K562 (cell line): ENCODE data around the gene MVD. TPM values are rescaled to one million over a fixed set of nuclear protein-coding genes. Genes with fewer than 3 reads are reported as not detected.

Source experiments
- ARHGAP35 ChIP-seq: fragments of 450-650 bp; IDR thresholded peaks from 2 replicates; pipeline ENCODE4 v1.6.1; 2018; ENCODE audit not compliant: partially characterized antibody
- DACH1 ChIP-seq: fragments of 450-650 bp; IDR thresholded peaks from 2 replicates; pipeline ENCODE4 v1.6.1; 2018; ENCODE audit not compliant: partially characterized antibody
- DPF2 ChIP-seq: fragments of 450-650 bp; IDR thresholded peaks from 2 replicates; pipeline ENCODE4 v1.6.1; 2016
- ETV6 ChIP-seq, 3 experiments: fragments of 150-350 bp in 1 of 3; sonication (generic) in 1 of 3; formaldehyde crosslinking in 1 of 3; IDR thresholded peaks; 2 replicates each; pipeline versions ENCODE4 v1.6.1 to v1.8.0; 2014 to 2022; ENCODE audit warnings: borderline replicate concordance in 2 of 3, low read depth in 2 of 3, antibody characterized with exemption in 1 of 3, low read length in 1 of 3, mild to moderate bottlenecking in 1 of 3, missing genetic modification reagents in 1 of 3
- HDAC1 ChIP-seq, 2 experiments: fragments of 450-650 bp; IDR thresholded peaks; 2 replicates each; pipeline ENCODE4 v1.6.1; 2016 to 2017; ENCODE audit warnings: inconsistent platforms in 1 of 2, mild to moderate bottlenecking in 1 of 2, moderate library complexity in 1 of 2
- HES1 ChIP-seq: fragments of 450-650 bp; IDR thresholded peaks from 2 replicates; pipeline ENCODE4 v1.6.1; 2016; ENCODE audit warnings: low read depth, mild to moderate bottlenecking, moderate library complexity
- HEY1 ChIP-seq: fragments of 250-450 bp; sonication (Bioruptor Pico); IDR thresholded peaks from 2 replicates; pipeline ENCODE4 v1.5.0; 2020; ENCODE audit warnings: mild to moderate bottlenecking, moderate library complexity, borderline replicate concordance
- KLF13 ChIP-seq: fragments of 450-650 bp; IDR thresholded peaks from 2 replicates; pipeline ENCODE4 v1.6.1; 2016; ENCODE audit warnings: missing genetic modification characterization, low read depth, mild to moderate bottlenecking, missing compliant biosample characterization, moderate library complexity, borderline replicate concordance
- KLF16 ChIP-seq: IDR thresholded peaks from 2 replicates; pipeline ENCODE4 v1.6.1; 2016; ENCODE audit warnings: antibody characterized with exemption
- MEF2A ChIP-seq: IDR thresholded peaks from 2 replicates; pipeline ENCODE4 v1.6.1; 2011; ENCODE audit warnings: low read depth, mild to moderate bottlenecking, low read length, moderate library complexity; ENCODE audit not compliant: control insufficient read depth
- MEIS2 ChIP-seq: fragments of 450-650 bp; IDR thresholded peaks from 2 replicates; pipeline ENCODE4 v1.6.1; 2014; ENCODE audit warnings: mild to moderate bottlenecking; ENCODE audit not compliant: partially characterized antibody
- NCOR1 ChIP-seq: fragments of 450-650 bp; IDR thresholded peaks from 2 replicates; pipeline ENCODE4 v1.6.1; 2016; ENCODE audit warnings: mild to moderate bottlenecking, moderate library complexity
- NR2C2 ChIP-seq, 2 experiments: fragments of 200-800 bp in 1 of 2; sonication (Bioruptor generic) in 1 of 2; sonication (generic) in 1 of 2; formaldehyde crosslinking in 1 of 2; IDR thresholded peaks; 2 replicates each; pipeline versions ENCODE4 v1.6.1 to v1.8.0; 2016 to 2022; ENCODE audit warnings: mild to moderate bottlenecking in 1 of 2, missing compliant biosample characterization in 1 of 2, missing genetic modification characterization in 1 of 2, missing genetic modification reagents in 1 of 2
- SMAD3 ChIP-seq: fragments of 450-650 bp; formaldehyde crosslinking; conservative IDR thresholded peaks from 2 replicates; pipeline ENCODE4 v1.4.0; 2020; ENCODE audit warnings: mild to moderate bottlenecking
- SMAD4 ChIP-seq: fragments of 250-450 bp; sonication (Bioruptor Pico); conservative IDR thresholded peaks from 2 replicates; pipeline ENCODE4 v1.8.0; 2021; ENCODE audit warnings: inconsistent platforms, mild to moderate bottlenecking, moderate library complexity
- SOX6 ChIP-seq: fragments of 450-650 bp; IDR thresholded peaks from 2 replicates; pipeline ENCODE4 v1.6.1; 2014; ENCODE audit warnings: mild to moderate bottlenecking
- SP1 ChIP-seq: sonication (generic); formaldehyde crosslinking; IDR thresholded peaks from 2 replicates; pipeline ENCODE4 v1.8.1; 2022; ENCODE audit warnings: mild to moderate bottlenecking, missing genetic modification reagents
- TBL1XR1 ChIP-seq, 2 experiments: IDR thresholded peaks; 2 replicates each; pipeline ENCODE4 v1.6.1; 2012; ENCODE audit warnings: improper control_type of control experiment in 2 of 2, low read length in 2 of 2, mild to moderate bottlenecking in 1 of 2
- ZNF197 ChIP-seq: fragments of 200-800 bp; sonication (Bioruptor generic); IDR thresholded peaks from 2 replicates; pipeline ENCODE4 v1.6.1; 2016; ENCODE audit warnings: low read depth, missing genetic modification characterization, missing compliant biosample characterization
- polyA plus RNA-seq, 8 experiments: library from polyadenylated mRNA; depleted of rRNA in 4 of 8; stranded (reverse) in 5 of 8; unstranded in 3 of 8; fragments of >200 nt; fragmentation: Nextera tagmentation in 2 of 8; fragmentation: Illumina TruSeq in 1 of 8; extraction: Ambion mirVana in 2 of 8; extraction: Trizol in 1 of 8; gene quantifications; 2 replicates each; pipeline versions ENCODE4 v1.2.1 to v1.2.3, GENCODE V29; 2011 to 2014; ENCODE audit warnings: inconsistent platforms in 1 of 8, missing spikeins in 1 of 8
- total RNA-seq, 7 experiments: library from RNA; depleted of rRNA in 6 of 7; stranded (reverse); fragments of >200 nt in 6 of 7; fragmentation: Illumina TruSeq in 2 of 7; extraction: Trizol in 2 of 7; gene quantifications; 2 replicates each; pipeline versions ENCODE4 v1.2.1 to v1.2.3, GENCODE V29; 2011 to 2021; ENCODE audit warnings: low replicate concordance in 1 of 7
- TF ChIP-seq, protein P1 (sequence below), 2 experiments: fragments of 450-650 bp; IDR thresholded peaks; 2 replicates each; pipeline ENCODE4 v1.6.1; 2016
- TF ChIP-seq, protein P2 (sequence below): fragments of 450-650 bp; IDR thresholded peaks from 2 replicates; pipeline ENCODE4 v1.6.1; 2017; ENCODE audit warnings: antibody characterized with exemption, mild to moderate bottlenecking

MVD gene
- total and polyA plus RNA-seq, 9 of the 15 experiments (the other 6 are each of a cell fraction or from before 2014, with no cell fraction given) = 12.2 to 141 (median 45.3) TPM

DNA sequence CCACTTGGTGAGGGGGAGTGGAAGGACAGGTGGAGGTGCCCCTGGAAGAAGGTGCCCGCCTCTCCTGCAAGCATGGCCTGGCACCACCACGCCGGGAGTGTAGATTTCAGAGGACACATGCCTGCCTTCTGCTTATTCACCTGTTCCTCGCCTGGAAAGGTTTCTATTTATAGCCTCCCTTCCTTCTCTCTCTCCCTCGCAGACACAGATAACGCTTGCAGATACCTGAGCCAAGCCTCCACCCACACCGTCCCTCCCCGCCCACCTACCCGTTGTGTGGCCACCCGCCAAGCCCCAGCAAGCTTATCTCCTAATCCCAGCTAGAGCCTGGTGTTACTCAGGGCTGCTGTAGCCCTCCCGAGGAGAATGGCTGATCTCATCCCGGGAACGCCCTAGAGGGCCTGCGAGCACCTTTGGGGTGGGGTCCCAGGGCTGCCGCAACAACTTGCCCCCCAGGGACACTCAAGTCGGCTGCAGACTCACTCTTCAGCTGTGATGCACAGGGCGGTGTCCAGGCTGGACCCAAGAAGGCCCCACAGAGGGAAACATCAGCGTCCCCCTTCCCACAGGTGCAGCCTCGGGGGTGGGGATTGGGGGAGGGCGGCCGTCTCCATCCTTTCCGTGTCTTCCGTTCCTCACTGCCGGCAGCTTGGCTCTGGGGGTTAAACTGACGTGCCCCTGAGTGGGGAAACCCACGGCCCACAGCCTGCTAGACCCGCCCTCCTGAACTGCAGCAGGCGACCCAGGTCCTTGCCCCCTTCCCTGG, 25.3 kb upstream of the MVD start (continued):
- TF ChIP-seq HES1 (peak; percentile 80), HDAC1 (IDR thresholded peaks at IDR 0.05) (peak; percentile 6 to 93; a peak in 3 of 4 replicates), SOX6 (peak; percentile 96), MEIS2 (peak; percentile 15), HEY1 (no peak), ZNF197 (CRISPR knock-in tag) (no peak), DACH1 (peak; percentile 63), SMAD4 (peak; percentile 94), SP1 (peak; percentile 56), DPF2 (peak; percentile 99), KLF16 (peak; percentile 92), ARHGAP35 (peak; percentile 81), ETV6 (IDR thresholded peaks at IDR 0.05; ENCODE audit: borderline replicate concordance in 1 of 2, low read depth in 2 of 2, low read length in 1 of 2) (0 out of 4 replicates have a peak, but pooled peaks of 1 of the 2 experiments have one; percentile 22), ETV6 (CRISPR knock-in tag; IDR thresholded peaks at IDR 0.05; ENCODE audit: borderline replicate concordance) (no peak), TBL1XR1 (IDR thresholded peaks at IDR 0.05; ENCODE audit: low read length in 2 of 2) (peak in 1 of 2 experiments; percentile 95; a peak in 3 of 4 replicates), KLF13 (peak; percentile 76), NCOR1 (peak; percentile 96), MEF2A (peak; percentile 99), SMAD3 (CRISPR knock-in tag) (no peak), NR2C2 (CRISPR knock-in tag; IDR thresholded peaks at IDR 0.05) (0 out of 2 replicates have a peak, but pooled peaks have one; percentile 21), NR2C2 (tag; IDR thresholded peaks at IDR 0.05) (no peak)
- TF ChIP-seq, protein P1, sequence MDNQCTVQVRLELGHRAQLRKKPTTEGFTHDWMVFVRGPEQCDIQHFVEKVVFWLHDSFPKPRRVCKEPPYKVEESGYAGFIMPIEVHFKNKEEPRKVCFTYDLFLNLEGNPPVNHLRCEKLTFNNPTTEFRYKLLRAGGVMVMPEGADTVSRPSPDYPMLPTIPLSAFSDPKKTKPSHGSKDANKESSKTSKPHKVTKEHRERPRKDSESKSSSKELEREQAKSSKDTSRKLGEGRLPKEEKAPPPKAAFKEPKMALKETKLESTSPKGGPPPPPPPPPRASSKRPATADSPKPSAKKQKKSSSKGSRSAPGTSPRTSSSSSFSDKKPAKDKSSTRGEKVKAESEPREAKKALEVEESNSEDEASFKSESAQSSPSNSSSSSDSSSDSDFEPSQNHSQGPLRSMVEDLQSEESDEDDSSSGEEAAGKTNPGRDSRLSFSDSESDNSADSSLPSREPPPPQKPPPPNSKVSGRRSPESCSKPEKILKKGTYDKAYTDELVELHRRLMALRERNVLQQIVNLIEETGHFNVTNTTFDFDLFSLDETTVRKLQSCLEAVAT (IDR thresholded peaks at IDR 0.05) = peak in 1 of 2 experiments; percentile 49; a peak in 1 of 4 replicates
- TF ChIP-seq, protein P2, sequence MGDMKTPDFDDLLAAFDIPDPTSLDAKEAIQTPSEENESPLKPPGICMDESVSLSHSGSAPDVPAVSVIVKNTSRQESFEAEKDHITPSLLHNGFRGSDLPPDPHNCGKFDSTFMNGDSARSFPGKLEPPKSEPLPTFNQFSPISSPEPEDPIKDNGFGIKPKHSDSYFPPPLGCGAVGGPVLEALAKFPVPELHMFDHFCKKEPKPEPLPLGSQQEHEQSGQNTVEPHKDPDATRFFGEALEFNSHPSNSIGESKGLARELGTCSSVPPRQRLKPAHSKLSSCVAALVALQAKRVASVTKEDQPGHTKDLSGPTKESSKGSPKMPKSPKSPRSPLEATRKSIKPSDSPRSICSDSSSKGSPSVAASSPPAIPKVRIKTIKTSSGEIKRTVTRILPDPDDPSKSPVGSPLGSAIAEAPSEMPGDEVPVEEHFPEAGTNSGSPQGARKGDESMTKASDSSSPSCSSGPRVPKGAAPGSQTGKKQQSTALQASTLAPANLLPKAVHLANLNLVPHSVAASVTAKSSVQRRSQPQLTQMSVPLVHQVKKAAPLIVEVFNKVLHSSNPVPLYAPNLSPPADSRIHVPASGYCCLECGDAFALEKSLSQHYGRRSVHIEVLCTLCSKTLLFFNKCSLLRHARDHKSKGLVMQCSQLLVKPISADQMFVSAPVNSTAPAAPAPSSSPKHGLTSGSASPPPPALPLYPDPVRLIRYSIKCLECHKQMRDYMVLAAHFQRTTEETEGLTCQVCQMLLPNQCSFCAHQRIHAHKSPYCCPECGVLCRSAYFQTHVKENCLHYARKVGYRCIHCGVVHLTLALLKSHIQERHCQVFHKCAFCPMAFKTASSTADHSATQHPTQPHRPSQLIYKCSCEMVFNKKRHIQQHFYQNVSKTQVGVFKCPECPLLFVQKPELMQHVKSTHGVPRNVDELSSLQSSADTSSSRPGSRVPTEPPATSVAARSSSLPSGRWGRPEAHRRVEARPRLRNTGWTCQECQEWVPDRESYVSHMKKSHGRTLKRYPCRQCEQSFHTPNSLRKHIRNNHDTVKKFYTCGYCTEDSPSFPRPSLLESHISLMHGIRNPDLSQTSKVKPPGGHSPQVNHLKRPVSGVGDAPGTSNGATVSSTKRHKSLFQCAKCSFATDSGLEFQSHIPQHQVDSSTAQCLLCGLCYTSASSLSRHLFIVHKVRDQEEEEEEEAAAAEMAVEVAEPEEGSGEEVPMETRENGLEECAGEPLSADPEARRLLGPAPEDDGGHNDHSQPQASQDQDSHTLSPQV = peak; percentile 57; the same call in 1 of the 2 replicates
